Caco-2 (cell line): ENCODE measurements around the gene PGBD5. TPM values are rescaled to one million over a fixed set of nuclear protein-coding genes. Genes with fewer than 3 reads are reported as not detected.

ENCODE experiments used
- BruUV-seq: library from RNA; stranded (reverse); fragments of 400-500 nt; replicated peaks from 2 replicates; lab custom pipeline; 2021; lab: Mats Ljungman, UMichigan
- CTCF ChIA-PET: fragments of 300-600 bp; sonication (Branson Sonifier 250); formaldehyde crosslinking; loops from one replicate; lab custom pipeline; 2022; ENCODE audit warnings: antibody characterized with exemption; lab: Charles Lee
- POLR2A ChIA-PET: fragments of 300-600 bp; sonication (Branson Sonifier 250); formaldehyde crosslinking; loops from one replicate; lab custom pipeline; 2022; ENCODE audit warnings: antibody characterized with exemption; lab: Charles Lee
- DNase-seq, 2 experiments: peaks; one replicate each; pipeline versions ENCODE4 v3.0.0 to v3.0.0-alpha.2; 2020 to 2022
- H3K27me3 ChIP-seq: replicated peaks from 2 replicates; pipeline ENCODE4 v1.6.0; 2011; ENCODE audit warnings: low read length; ENCODE audit not compliant: control insufficient read depth, insufficient read depth
- H3K36me3 ChIP-seq: 2 replicates; pipeline ENCODE4 v1.5.1; 2011; ENCODE audit warnings: low read length; ENCODE audit not compliant: control insufficient read depth, insufficient read depth
- H3K4me1 ChIP-seq: fragments of 250-450 bp; sonication (Bioruptor Pico); 2 replicates; pipeline ENCODE4 v1.5.1; 2020; ENCODE audit warnings: mild to moderate bottlenecking
- H3K4me3 ChIP-seq: 2 replicates; pipeline ENCODE4 v1.5.1; 2011; ENCODE audit warnings: low read depth, mild to moderate bottlenecking, control low read depth, low read length
- H3K9me3 ChIP-seq: fragments of 250-450 bp; sonication (Bioruptor Pico); 2 replicates; pipeline ENCODE4 v1.5.1; 2020; ENCODE audit warnings: mild to moderate bottlenecking, moderate library complexity
- H3K27ac Mint-ChIP-seq: one replicate; pipeline ENCODE4 v1.8.0; 2022; ENCODE audit warnings: mixed read lengths; ENCODE audit not compliant: unreplicated experiment
- H3K27me3 Mint-ChIP-seq: one replicate; pipeline ENCODE4 v1.8.0; 2022; ENCODE audit warnings: mixed read lengths; ENCODE audit not compliant: insufficient read depth, unreplicated experiment
- H3K36me3 Mint-ChIP-seq: one replicate; pipeline ENCODE4 v1.8.0; 2022; ENCODE audit warnings: mild to moderate bottlenecking, mixed read lengths; ENCODE audit not compliant: insufficient read depth, unreplicated experiment
- H3K4me1 Mint-ChIP-seq: one replicate; pipeline ENCODE4 v1.8.0; 2022; ENCODE audit warnings: low read depth, mixed read lengths; ENCODE audit not compliant: unreplicated experiment
- H3K4me3 Mint-ChIP-seq: one replicate; pipeline ENCODE4 v1.8.0; 2022; ENCODE audit warnings: mild to moderate bottlenecking, moderate library complexity, mixed read lengths; ENCODE audit not compliant: unreplicated experiment
- H3K9me3 Mint-ChIP-seq: one replicate; pipeline ENCODE4 v1.8.0; 2022; ENCODE audit warnings: mixed read lengths; ENCODE audit not compliant: unreplicated experiment
- intact Hi-C: fragments of 100-400 bp; cut with micrococcal nuclease; formaldehyde crosslinking; loops from one replicate; pipeline ENCODE4 v1.10.0; 2022; ENCODE audit not compliant: unreplicated experiment
- total RNA-seq: library from RNA; stranded (reverse); gene quantifications from 2 replicates; pipeline ENCODE4 v1.2.3, GENCODE V29; 2022
- TF ChIP-seq, protein P1 (sequence below), 2 experiments: fragments of 200-600 bp in 1 of 2; IDR thresholded peaks; 1 replicate in 1 of 2; 2 replicates in 1 of 2; pipeline versions ENCODE4 v1.5.1 to v1.8.0; 2011 to 2022; ENCODE audit warnings: antibody characterized with exemption in 1 of 2, control low read depth in 1 of 2, inconsistent platforms in 1 of 2, low read depth in 1 of 2, low read length in 1 of 2, mild to moderate bottlenecking in 1 of 2, moderate library complexity in 1 of 2; ENCODE audit not compliant: insufficient read depth in 1 of 2, severe bottlenecking in 1 of 2, unreplicated experiment in 1 of 2

The PGBD5 gene
- total RNA-seq, 1 experiment from 2014 or later, result 2.4 TPM

DNA sequence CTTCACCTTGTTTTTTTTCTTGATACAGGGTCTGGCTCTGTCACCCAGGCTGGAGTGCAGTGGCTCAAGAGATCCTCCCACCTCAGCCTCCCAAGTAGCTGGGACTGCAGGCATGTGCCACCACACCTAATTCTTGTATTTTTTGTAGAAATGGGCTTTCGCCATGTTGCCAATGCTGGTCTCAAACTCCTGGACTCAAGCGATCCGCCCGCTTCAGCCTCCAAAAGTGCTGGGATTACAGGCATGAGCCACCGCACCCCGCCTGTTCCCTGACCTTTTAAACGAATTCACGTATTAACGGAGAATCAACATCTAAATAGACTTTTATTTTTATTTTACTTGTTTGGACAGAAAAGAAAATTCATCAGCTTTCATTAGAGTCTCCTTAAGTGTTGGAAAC is 104.8 kb downstream of the PGBD5 start:
- H3K4me3 Mint-ChIP-seq, result no peak overlapping the region
- H3K9me3 ChIP-seq, result no peaks in the 10 kb centered on the region
- no peaks in the 10 kb centered on the region for H3K27me3 ChIP-seq
- TF ChIP-seq, protein P1, sequence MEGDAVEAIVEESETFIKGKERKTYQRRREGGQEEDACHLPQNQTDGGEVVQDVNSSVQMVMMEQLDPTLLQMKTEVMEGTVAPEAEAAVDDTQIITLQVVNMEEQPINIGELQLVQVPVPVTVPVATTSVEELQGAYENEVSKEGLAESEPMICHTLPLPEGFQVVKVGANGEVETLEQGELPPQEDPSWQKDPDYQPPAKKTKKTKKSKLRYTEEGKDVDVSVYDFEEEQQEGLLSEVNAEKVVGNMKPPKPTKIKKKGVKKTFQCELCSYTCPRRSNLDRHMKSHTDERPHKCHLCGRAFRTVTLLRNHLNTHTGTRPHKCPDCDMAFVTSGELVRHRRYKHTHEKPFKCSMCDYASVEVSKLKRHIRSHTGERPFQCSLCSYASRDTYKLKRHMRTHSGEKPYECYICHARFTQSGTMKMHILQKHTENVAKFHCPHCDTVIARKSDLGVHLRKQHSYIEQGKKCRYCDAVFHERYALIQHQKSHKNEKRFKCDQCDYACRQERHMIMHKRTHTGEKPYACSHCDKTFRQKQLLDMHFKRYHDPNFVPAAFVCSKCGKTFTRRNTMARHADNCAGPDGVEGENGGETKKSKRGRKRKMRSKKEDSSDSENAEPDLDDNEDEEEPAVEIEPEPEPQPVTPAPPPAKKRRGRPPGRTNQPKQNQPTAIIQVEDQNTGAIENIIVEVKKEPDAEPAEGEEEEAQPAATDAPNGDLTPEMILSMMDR (IDR thresholded peaks at IDR 0.05; ENCODE audit: insufficient read depth in 1 of 2, low read depth in 1 of 2, low read length in 1 of 2, severe bottlenecking in 1 of 2, unreplicated experiment in 1 of 2), result no peak
- no TSS peak for BruUV-seq
- H3K4me3 ChIP-seq, result no peak overlapping the region
- no peaks in the 10 kb centered on the region for H3K36me3 ChIP-seq
- DNase-seq, result no peak
- H3K36me3 Mint-ChIP-seq, result no peaks in the 10 kb centered on the region
- no peaks in the 10 kb centered on the region for H3K4me1 ChIP-seq
- POLR2A ChIA-PET, result no interaction called here
- intact Hi-C loops, result no loop called here
- no peaks in the 10 kb centered on the region for H3K9me3 Mint-ChIP-seq
- no peaks in the 10 kb centered on the region for H3K4me1 Mint-ChIP-seq
- CTCF ChIA-PET, result no interaction called here
- no peak overlapping the region for H3K27ac Mint-ChIP-seq
- H3K27me3 Mint-ChIP-seq, result no peaks in the 10 kb centered on the region

DNA sequence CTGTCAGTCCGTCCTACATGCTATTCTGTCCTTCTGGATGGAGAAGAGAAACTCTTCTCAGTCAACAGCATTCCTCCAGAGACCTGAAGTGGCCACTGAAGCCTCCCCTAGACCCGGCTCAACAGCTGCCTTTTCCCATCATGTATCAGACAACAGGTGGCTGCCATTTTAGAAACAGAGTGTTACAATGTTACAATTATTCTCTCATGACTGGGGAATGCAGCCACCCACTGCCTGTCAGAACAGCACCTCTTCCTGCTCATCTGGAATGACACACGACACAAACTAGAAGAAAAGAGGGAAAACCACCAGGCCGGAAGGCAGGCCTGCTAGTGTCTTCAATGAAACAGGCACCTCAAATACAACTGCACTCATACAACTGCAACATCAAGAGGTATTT is 105.3 kb downstream of the PGBD5 start:
- CTCF ChIA-PET, result no interaction called here
- H3K27ac Mint-ChIP-seq, result no peak overlapping the region
- H3K9me3 Mint-ChIP-seq, result no peaks in the 10 kb centered on the region
- DNase-seq, result no peak
- Histone ChIP-seq H3K9me3 (no peaks in the 10 kb centered on the region), H3K4me1 (no peaks in the 10 kb centered on the region), H3K36me3 (no peaks in the 10 kb centered on the region), H3K4me3 (no peak overlapping the region), H3K27me3 (no peaks in the 10 kb centered on the region)
- no peaks in the 10 kb centered on the region for H3K27me3 Mint-ChIP-seq
- no peaks in the 10 kb centered on the region for H3K36me3 Mint-ChIP-seq
- no TSS peak for BruUV-seq
- no peaks in the 10 kb centered on the region for H3K4me1 Mint-ChIP-seq
- H3K4me3 Mint-ChIP-seq, result no peak overlapping the region
- POLR2A ChIA-PET, result no interaction called here
- TF ChIP-seq, protein P1 (IDR thresholded peaks at IDR 0.05; ENCODE audit: insufficient read depth in 1 of 2, low read depth in 1 of 2, low read length in 1 of 2, severe bottlenecking in 1 of 2, unreplicated experiment in 1 of 2), result no peak
- intact Hi-C loops, result no loop called here

DNA sequence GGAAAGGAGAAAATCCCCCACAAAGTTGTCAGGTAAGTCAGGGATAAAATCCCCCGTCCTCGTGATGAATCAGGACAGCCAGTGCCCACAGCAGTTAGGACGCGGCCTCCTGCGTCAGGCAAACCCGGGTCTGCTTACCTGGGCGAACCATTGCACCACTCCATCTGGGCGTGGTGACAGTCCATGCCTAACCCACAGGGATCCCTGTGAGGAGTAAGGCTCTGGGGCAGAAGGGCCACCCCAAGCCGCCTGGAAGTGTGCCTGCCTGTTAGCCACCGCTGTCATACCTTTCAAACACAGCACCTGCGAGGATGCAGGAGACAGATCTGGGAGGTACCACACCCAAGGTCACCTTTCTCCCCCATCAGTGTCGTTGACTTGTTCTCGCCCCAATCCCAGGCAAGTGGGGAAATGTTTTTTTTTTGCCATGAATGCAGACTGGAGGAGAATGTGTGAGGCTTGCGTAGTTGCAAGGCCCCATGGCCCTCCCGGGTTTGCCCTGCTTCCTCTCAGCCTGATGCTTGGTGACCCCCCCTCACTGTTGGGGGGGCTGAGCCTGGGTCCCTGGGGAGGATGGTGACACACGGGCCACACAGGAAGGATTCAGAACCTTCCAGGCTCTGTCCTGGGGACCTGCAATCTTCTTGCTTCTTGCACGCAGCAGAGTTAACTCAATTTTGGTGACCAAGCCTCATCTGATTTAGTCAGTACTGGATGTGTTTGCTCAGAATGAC is 107.0 kb downstream of the PGBD5 start:
- no peak for DNase-seq
- Histone ChIP-seq H3K9me3 (no peaks in the 10 kb centered on the region), H3K4me3 (no peak overlapping the region), H3K36me3 (no peaks in the 10 kb centered on the region), H3K27me3 (no peaks in the 10 kb centered on the region), H3K4me1 (no peaks in the 10 kb centered on the region)
- Mint-ChIP-seq H3K4me3 (no peak overlapping the region), H3K9me3 (no peaks in the 10 kb centered on the region), H3K4me1 (no peaks in the 10 kb centered on the region), H3K36me3 (no peaks in the 10 kb centered on the region), H3K27me3 (no peaks in the 10 kb centered on the region), H3K27ac (no peak overlapping the region)
- ChIA-PET POLR2A (no interaction called here), CTCF (no interaction called here)
- no TSS peak for BruUV-seq
- TF ChIP-seq, protein P1 (IDR thresholded peaks at IDR 0.05; ENCODE audit: insufficient read depth in 1 of 2, low read depth in 1 of 2, low read length in 1 of 2, severe bottlenecking in 1 of 2, unreplicated experiment in 1 of 2), result no peak
- intact Hi-C loops, result no loop called here
